Prostate gland (tissue), 2 donors: ENCODE results near the gene OSBPL1A.

Experiments
- POLR2A ChIP-seq: fragments of 450-650 bp; IDR thresholded peaks from one replicate; pipeline ENCODE4 v1.6.1; 2016; ENCODE audit warnings: antibody characterized with exemption, mild to moderate bottlenecking
- POLR2AphosphoS5 ChIP-seq: sonication (generic); formaldehyde crosslinking; IDR thresholded peaks from one replicate; pipeline ENCODE4 v1.6.1; 2017; ENCODE audit warnings: antibody characterized with exemption
- TF ChIP-seq, protein P1 (sequence below), 4 experiments: fragments of 200-600 bp in 2 of 4; fragments of 450-650 bp in 2 of 4; sonication (generic) in 2 of 4; IDR thresholded peaks; 1 replicate in 3 of 4; 2 replicates in 1 of 4; pipeline ENCODE4 v1.5.1; 2016 to 2019; ENCODE audit warnings: antibody characterized with exemption in 4 of 4, mild to moderate bottlenecking in 2 of 4, moderate library complexity in 2 of 4

DNA sequence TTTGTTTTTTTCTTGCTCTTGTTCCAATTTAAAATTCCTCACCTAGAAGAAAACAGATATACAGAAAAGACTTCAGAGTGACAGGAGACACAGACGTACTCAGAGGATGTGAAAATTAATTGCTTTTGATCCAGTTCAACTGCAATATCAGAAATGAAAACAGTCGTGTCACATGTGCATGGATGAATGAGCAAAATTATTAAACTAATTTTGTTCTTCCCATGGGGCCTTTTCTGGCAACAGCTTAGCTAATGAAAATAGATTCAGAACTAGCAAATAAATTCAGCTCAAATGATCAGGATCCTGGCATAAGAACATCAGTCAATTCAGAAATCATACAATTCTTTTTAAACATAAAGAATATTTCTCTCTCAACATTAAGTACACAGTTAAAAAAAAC, 158.3 kb downstream of the OSBPL1A start:
- no peak for TF ChIP-seq POLR2A
- no peak for TF ChIP-seq POLR2AphosphoS5
- TF ChIP-seq, protein P1, sequence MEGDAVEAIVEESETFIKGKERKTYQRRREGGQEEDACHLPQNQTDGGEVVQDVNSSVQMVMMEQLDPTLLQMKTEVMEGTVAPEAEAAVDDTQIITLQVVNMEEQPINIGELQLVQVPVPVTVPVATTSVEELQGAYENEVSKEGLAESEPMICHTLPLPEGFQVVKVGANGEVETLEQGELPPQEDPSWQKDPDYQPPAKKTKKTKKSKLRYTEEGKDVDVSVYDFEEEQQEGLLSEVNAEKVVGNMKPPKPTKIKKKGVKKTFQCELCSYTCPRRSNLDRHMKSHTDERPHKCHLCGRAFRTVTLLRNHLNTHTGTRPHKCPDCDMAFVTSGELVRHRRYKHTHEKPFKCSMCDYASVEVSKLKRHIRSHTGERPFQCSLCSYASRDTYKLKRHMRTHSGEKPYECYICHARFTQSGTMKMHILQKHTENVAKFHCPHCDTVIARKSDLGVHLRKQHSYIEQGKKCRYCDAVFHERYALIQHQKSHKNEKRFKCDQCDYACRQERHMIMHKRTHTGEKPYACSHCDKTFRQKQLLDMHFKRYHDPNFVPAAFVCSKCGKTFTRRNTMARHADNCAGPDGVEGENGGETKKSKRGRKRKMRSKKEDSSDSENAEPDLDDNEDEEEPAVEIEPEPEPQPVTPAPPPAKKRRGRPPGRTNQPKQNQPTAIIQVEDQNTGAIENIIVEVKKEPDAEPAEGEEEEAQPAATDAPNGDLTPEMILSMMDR (IDR thresholded peaks at IDR 0.05), result no peak
